ENCODE data around the gene PVRIG.
"Not testable (repeated sequence)": the region's sequence is repeated elsewhere in the genome, so short reads cannot be mapped to it uniquely, and the experiment has no call there.

PVRIG gene

GRCh38 chr7:100192969-100193368 lies 26.8 kb upstream of the PVRIG start:
- no peak for DNase-seq (ENCODE audit: low read depth in 2 of 3, low spot score in 1 of 3)

DNA sequence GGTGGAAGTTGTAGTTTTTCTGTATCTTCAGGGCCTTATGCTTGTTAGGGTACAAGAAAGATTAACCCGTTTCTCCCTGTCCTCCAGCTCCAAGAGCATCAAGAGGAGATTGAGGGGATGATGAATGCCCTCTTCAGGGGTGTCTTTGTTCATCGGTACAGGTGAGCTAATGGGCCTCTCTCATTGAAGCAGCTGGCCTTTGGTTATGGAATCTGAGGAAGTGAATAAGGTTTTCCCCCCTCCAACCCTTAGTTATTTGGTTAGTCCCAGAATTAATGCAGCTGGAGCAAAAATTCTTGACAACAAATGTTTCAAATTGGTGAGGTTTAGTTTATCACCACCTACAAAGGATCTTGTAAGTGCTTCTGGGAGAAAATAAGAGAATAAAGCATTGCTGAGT lies 24.5 kb upstream of the PVRIG start:
- no peak for DNase-seq (ENCODE audit: low read depth in 2 of 3, low spot score in 1 of 3)

- DNase-seq (ENCODE audit: low read depth in 2 of 3, low spot score in 1 of 3), result not testable (repeated sequence)
Observed at GRCh38 chr7:100195901-100196322, 23.8 kb upstream of the PVRIG start.

GRCh38 chr7:100198266-100198665 lies 21.5 kb upstream of the PVRIG start:
- DNase-seq (ENCODE audit: low read depth in 2 of 3, low spot score in 1 of 3), result no peak

DNA sequence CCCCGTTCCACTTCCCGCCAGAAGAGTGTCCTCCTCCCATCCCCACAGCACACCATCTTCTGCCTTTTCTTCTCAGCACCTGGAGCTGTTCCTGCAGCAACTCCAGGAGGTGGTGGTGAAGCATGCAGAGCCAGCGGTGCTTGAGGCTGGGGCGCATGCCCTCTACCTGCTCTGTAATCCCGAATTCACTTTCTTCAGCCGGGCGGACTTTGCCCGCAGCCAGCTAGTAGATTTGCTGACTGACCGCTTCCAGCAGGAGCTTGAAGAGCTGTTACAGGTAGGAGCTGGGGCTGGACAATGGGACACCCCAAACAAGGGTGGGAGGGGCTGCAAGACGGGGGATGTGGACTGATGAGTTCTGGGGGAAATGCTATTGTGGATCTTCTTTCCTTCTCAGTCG lies 19.1 kb upstream of the PVRIG start:
- DNase-seq (ENCODE audit: low read depth in 2 of 3, low spot score in 1 of 3), result no peak

GRCh38 chr7:100204454-100204853 lies 15.3 kb upstream of the PVRIG start:
- DNase-seq (ENCODE audit: low read depth in 2 of 3, low spot score in 1 of 3), result no peak

- peak in 2 of 3 donors; percentile 41 for DNase-seq (ENCODE audit: low read depth in 2 of 3, low spot score in 1 of 3)
Observed at GRCh38 chr7:100208911-100209408, 10.8 kb upstream of the PVRIG start.

- no peak for DNase-seq (ENCODE audit: low read depth in 2 of 3, low spot score in 1 of 3)
Observed at GRCh38 chr7:100209493-100209892, 10.3 kb upstream of the PVRIG start.

DNA sequence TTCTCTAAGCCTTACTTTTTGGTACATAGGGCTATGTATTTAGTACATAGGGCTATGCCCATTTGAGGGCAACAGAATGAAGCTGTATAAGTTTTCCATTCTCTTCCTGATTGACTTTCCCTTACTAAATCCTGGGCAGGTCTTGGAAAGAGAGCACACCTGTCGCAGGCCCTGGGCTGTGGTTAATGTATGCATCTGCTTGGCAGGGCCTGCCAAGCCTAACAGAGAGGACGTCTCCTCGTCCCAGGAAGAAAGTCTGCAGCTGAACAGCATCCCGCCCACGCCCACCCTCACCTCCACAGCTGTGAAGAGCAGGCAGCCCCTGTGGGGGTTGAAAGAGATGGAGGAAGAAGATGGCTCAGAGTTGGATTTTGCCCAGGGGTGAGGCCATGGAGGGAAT lies 8.9 kb upstream of the PVRIG start:
- DNase-seq (ENCODE audit: low read depth in 2 of 3, low spot score in 1 of 3), result no peak

GRCh38 chr7:100211342-100211780 lies 8.4 kb upstream of the PVRIG start:
- DNase-seq (ENCODE audit: low read depth in 2 of 3, low spot score in 1 of 3), result peak in 1 of 3 donors; percentile 16

- DNase-seq (ENCODE audit: low read depth in 2 of 3, low spot score in 1 of 3), result no peak
Observed at GRCh38 chr7:100212631-100213286, 7.0 kb upstream of the PVRIG start.

DNA sequence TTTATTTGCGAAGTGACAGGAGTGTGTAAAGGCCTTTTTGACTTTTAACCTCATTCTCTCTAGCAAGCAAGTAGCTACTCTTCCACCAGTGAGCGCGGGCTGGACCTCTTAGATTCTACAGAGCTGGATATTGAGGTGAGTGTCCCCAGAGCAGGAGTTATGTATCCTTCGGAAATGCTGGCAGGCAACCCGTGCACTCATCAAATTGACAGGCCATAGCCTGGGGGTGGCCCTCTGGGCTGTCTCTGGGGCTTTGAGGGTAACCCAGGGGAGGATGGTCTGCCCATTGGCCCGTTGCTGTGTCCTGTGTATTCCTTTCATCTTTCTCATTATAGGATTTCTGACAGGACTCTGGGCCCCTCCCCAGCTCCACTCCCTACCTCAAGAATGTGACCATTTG lies 6.1 kb upstream of the PVRIG start:
- DNase-seq (ENCODE audit: low read depth in 2 of 3, low spot score in 1 of 3), result no peak

DNA sequence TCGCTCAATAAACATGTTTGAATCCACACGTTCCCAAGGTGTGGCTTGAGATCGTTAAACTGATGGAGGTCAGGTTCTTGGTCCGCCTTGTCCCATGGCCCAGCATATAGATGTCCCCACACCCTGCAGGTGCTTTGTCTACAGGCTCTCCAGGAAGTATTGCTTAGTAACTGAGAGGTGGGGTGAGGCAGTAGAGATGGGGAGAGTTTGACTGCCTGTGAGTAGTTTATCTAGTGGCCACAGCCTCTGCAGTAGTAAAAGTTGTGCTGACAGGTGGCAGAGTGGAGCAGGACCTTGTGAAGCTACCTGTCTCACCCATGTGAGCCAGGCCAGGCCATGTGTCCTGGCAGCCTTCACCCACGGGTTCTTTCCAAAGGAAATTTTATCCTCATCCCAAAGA lies 5.4 kb upstream of the PVRIG start:
- not testable (repeated sequence) for DNase-seq (ENCODE audit: low read depth in 2 of 3, low spot score in 1 of 3)

DNA sequence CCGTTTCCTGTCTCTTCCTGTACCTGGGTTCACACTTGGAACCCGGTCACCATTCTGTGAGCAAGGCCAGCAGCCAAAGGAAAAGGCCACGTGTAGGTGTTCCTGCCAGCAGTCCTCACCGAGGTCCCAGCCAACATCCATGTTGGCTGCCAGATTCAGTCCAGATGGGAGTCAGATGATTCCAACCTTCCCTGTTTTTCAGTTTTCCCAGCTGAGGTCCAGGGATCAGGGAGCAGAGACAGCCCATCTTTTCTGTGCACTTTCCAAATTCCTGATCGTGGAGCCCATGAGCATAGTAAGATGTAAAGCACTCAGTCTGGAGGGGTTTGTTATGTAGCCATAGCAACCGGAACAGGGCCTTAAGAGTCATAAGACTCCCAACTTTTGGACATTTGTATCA lies 3.9 kb upstream of the PVRIG start:
- DNase-seq (ENCODE audit: low read depth in 2 of 3, low spot score in 1 of 3), result no peak

- peak; percentile 79 to 88 (median 87) for DNase-seq (ENCODE audit: low read depth in 2 of 3, low spot score in 1 of 3)
Observed at GRCh38 chr7:100217934-100218333, 1.8 kb upstream of the PVRIG start.

GRCh38 chr7:100219271-100219737 lies 445 bp upstream of the PVRIG start:
- no peak for DNase-seq (ENCODE audit: low read depth in 2 of 3, low spot score in 1 of 3)

- no peak for DNase-seq (ENCODE audit: low read depth in 2 of 3, low spot score in 1 of 3)
Observed at GRCh38 chr7:100220586-100221230, 959 bp downstream of the PVRIG start.

DNA sequence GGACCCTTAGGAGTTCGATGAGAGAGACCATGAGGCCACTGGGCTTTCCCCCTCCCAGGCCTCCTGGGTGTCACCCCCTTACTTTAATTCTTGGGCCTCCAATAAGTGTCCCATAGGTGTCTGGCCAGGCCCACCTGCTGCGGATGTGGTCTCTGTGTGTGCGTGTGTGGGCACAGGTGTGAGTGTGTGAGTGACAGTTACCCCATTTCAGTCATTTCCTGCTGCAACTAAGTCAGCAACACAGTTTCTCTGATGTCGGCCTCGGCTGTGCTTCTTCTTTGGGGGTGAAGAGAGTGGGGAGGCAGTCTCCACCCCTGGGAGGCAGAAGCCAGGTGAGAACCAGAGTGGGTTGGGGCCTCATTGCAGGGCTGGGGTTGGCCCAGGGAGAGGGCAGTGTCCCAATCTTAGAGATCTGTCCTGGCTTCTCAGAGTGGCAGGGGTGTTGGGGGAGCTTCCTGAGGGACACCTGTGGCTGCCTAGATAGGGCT lies 1.5 kb downstream of the PVRIG start:
- DNase-seq (ENCODE audit: low read depth in 2 of 3, low spot score in 1 of 3), result peak; percentile 51 to 67 (median 67)

DNA sequence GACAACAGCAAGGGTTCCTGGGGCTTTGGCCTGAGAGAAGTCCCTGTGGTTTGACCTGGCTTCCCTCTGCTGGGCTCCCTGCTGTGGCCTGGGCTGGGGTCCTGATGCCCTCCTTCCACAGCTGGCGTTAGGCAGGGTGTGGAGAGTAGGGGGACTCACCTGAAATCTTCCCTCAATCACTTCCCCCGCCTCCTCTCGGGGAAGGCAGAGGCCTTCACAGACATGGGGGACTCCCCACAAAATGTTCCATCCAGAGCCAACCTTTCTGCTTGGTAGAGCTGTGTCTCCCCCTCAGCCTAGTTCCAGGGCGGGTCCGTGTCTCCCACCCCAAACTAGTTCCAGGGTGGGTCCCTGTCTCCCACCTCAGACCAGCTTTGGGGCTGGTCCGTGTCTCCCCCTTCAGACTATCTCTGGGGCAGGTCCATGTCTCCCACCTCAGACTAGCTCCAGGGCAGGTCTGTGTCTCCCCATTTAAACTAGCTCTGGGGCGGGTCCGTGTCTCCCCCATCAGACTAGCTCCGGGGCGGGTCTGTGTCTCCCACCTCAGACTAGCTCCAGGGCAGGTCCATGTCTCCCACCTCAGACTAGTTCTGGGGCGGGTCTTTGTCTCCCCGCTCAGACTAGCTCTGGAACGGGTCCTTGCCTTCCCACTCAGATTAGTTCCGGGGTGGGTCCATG lies 2.2 kb downstream of the PVRIG start:
- no peak for DNase-seq (ENCODE audit: low read depth in 2 of 3, low spot score in 1 of 3)

GRCh38 chr7:100222445-100223132 lies 2.8 kb downstream of the PVRIG start:
- DNase-seq (ENCODE audit: low read depth in 2 of 3, low spot score in 1 of 3), result no peak

DNA sequence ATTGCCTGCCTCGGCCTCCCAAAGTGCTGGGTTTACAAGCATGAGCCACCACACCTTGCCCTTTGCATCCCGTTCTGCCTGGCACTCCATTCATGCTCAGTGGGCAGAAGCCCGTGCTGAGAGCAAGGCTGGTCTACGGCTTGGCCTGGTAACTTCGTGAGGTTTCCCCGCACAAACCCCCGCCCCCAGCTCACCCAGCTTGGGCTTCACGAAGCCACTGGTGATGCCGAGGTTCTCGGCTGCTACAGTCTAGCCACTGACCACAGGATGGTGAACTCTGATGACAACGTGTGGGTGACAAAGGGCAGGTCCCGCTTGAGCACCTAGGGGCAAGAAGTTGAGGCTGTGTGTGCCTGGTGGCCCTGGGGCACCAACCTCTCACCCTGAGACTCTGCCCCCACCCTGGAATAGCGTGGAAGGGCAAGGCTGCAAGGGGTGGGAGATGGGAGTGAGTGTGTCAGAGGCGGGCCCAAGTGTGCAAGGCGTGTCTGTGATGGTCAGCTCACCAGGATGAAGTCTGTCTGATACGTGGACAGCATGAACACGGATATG lies 3.7 kb downstream of the PVRIG start:
- DNase-seq (ENCODE audit: low read depth in 2 of 3, low spot score in 1 of 3), result not testable (repeated sequence)
